ENCODE results near the gene SLC36A3.

DNA sequence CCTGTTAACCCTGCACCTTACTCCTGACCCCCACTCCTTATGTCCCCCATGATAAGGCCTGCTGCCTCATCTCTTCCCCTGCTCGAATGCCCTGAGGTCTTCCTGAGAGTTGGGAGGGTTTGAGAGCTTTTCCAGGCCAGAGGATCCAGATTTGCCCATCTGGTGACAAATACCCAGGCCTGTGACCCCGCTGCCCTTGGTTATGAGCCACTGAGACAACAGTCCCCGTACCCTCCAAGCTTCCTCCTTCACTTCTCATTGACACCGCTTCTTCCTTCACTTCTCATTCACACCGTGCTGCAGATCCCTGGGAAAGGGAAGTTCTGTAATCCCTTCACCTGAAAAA, 50.0 kb downstream of the SLC36A3 start:
- TF ChIP-seq, protein P1, sequence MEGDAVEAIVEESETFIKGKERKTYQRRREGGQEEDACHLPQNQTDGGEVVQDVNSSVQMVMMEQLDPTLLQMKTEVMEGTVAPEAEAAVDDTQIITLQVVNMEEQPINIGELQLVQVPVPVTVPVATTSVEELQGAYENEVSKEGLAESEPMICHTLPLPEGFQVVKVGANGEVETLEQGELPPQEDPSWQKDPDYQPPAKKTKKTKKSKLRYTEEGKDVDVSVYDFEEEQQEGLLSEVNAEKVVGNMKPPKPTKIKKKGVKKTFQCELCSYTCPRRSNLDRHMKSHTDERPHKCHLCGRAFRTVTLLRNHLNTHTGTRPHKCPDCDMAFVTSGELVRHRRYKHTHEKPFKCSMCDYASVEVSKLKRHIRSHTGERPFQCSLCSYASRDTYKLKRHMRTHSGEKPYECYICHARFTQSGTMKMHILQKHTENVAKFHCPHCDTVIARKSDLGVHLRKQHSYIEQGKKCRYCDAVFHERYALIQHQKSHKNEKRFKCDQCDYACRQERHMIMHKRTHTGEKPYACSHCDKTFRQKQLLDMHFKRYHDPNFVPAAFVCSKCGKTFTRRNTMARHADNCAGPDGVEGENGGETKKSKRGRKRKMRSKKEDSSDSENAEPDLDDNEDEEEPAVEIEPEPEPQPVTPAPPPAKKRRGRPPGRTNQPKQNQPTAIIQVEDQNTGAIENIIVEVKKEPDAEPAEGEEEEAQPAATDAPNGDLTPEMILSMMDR (IDR thresholded peaks at IDR 0.05): no peak
- TF ChIP-seq POLR2A (IDR thresholded peaks at IDR 0.05) (no peak), POLR2AphosphoS5 (IDR thresholded peaks at IDR 0.05) (no peak)

Data from upper lobe of left lung (tissue), 4 donors.